ENCODE results near the gene SH3GL2.

The SH3GL2 gene

GRCh38 chr9:17587113-17587512 is 8.2 kb downstream of the SH3GL2 start:
- H3K4me3 ChIP-seq (ENCODE audit: low read depth, low read length): no peak overlapping the region
- TF ChIP-seq CTCF (IDR thresholded peaks at IDR 0.05; ENCODE audit: low read depth, low read length): no peak
- no peak for DNase-seq (ENCODE audit: low read depth, low spot score)
- in situ Hi-C loops (cut with HindIII; ENCODE audit: low sequenced_read_pairs): no loop called here

- no peak for TF ChIP-seq CTCF (IDR thresholded peaks at IDR 0.05; ENCODE audit: low read depth, low read length)
- H3K4me3 ChIP-seq (ENCODE audit: low read depth, low read length): no peak overlapping the region
- in situ Hi-C loops (cut with HindIII; ENCODE audit: low sequenced_read_pairs): no loop called here
Observed at GRCh38 chr9:17588395-17588794, 9.5 kb downstream of the SH3GL2 start.

GRCh38 chr9:17588941-17589340 is 10.1 kb downstream of the SH3GL2 start:
- no peak for TF ChIP-seq CTCF (IDR thresholded peaks at IDR 0.05; ENCODE audit: low read depth, low read length)
- H3K4me3 ChIP-seq (ENCODE audit: low read depth, low read length): no peak overlapping the region
- no peak for DNase-seq (ENCODE audit: low read depth, low spot score)
- in situ Hi-C loops (cut with HindIII; ENCODE audit: low sequenced_read_pairs): no loop called here

More at GRCh38 chr9:17588395-17588794, 9.5 kb downstream of the SH3GL2 start:
- no peak for DNase-seq (ENCODE audit: low read depth, low spot score)

GRCh38 chr9:17589771-17590170 is 10.9 kb downstream of the SH3GL2 start:
- DNase-seq (ENCODE audit: low read depth, low spot score): no peak
- in situ Hi-C loops (cut with HindIII; ENCODE audit: low sequenced_read_pairs): no loop called here
- no peak for TF ChIP-seq CTCF (IDR thresholded peaks at IDR 0.05; ENCODE audit: low read depth, low read length)
- no peak overlapping the region for H3K4me3 ChIP-seq (ENCODE audit: low read depth, low read length)

GRCh38 chr9:17594961-17595360 is 16.1 kb downstream of the SH3GL2 start:
- H3K4me3 ChIP-seq (ENCODE audit: low read depth, low read length): no peak overlapping the region
- DNase-seq (ENCODE audit: low read depth, low spot score): no peak
- no peak for TF ChIP-seq CTCF (IDR thresholded peaks at IDR 0.05; ENCODE audit: low read depth, low read length)
- in situ Hi-C loops (cut with HindIII; ENCODE audit: low sequenced_read_pairs): no loop called here

- H3K4me3 ChIP-seq (ENCODE audit: low read depth, low read length): no peak overlapping the region
- TF ChIP-seq CTCF (IDR thresholded peaks at IDR 0.05; ENCODE audit: low read depth, low read length): no peak
- in situ Hi-C loops (cut with HindIII; ENCODE audit: low sequenced_read_pairs): no loop called here
Observed at GRCh38 chr9:17597977-17598376, 19.1 kb downstream of the SH3GL2 start.

More at GRCh38 chr9:17597977-17598376, 19.1 kb downstream of the SH3GL2 start:
- no peak for DNase-seq (ENCODE audit: low read depth, low spot score)
